ENCODE measurements around the gene LBP.

- TF ChIP-seq POLR2A (IDR thresholded peaks at IDR 0.05; ENCODE audit: low read depth, low read length) (no peak), POLR2AphosphoS5 (IDR thresholded peaks at IDR 0.05; ENCODE audit: low read depth, low read length) (no peak)
These were observed 42.3 kb upstream of the LBP start, which contains the start of gene BPI for GRCh38 chr20:38303908-38304379.
